ENCODE data around the gene RPS6KA2. TPM values are rescaled to one million over a fixed set of nuclear protein-coding genes. Genes with fewer than 3 reads are reported as not detected.

RPS6KA2 gene
- total and polyA plus RNA-seq, 2 experiments from 2014 or later, result 12.5 to 25.3 TPM

DNA sequence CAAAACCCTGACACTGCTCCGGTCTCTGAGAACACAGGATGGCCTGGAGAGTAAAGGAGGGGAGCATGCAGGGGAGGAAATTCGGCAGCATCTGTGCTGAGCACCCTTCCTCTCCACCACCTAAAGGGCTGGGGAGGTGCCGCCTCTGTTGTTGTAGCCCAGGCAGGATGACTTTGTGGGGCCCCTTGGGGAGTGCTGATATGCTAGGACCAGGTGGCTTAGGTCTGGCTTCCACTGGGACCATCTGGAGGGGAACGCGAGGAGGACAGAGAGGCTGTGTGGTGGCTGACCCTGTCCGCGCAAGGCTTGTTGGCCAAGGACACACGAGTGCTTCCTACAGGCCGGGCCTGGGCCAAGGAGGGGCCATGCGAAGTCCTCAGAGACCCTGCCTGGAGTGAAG is 9.9 kb upstream of the RPS6KA2 start:
- Histone ChIP-seq H3K27ac (ENCODE audit: low read depth) (no peak overlapping the region), H4K20me1 (replicated peaks; ENCODE audit: insufficient read depth) (no peaks in the 10 kb centered on the region), H3K9me2 (ENCODE audit: insufficient read depth) (no peaks in the 10 kb centered on the region), H3K27me3 (ENCODE audit: insufficient read depth) (no peaks in the 10 kb centered on the region), H3K79me2 (replicated peaks; ENCODE audit: insufficient read depth) (no peaks in the 10 kb centered on the region), H2AFZ (no peak overlapping the region), H3K4me2 (no peak overlapping the region), H3K36me3 (ENCODE audit: insufficient read depth) (no peaks in the 10 kb centered on the region), H3K4me3 (no peak overlapping the region), H3K4me1 (ENCODE audit: insufficient read depth) (no peaks in the 10 kb centered on the region; the same call in 1 of the 2 replicates), H3F3A (replicated peaks; ENCODE audit: low read depth) (no peaks in the 10 kb centered on the region)
- H3K27ac Mint-ChIP-seq, result no peak overlapping the region
- H3K27me3 Mint-ChIP-seq (ENCODE audit: insufficient read depth, low read depth, poor library complexity), result peaks cover 7% of the 10 kb centered on the region
- H3K4me3 Mint-ChIP-seq, result no peak overlapping the region
- TF ChIP-seq ZNF114 (CRISPR knock-in tag; IDR thresholded peaks at IDR 0.05) (no peak), NANOG (IDR thresholded peaks at IDR 0.05; ENCODE audit: borderline replicate concordance) (no peak), ZNF331 (CRISPR knock-in tag; IDR thresholded peaks at IDR 0.05; ENCODE audit: low read depth) (no peak), CREB1 (CRISPR knock-in tag; IDR thresholded peaks at IDR 0.05; ENCODE audit: low read depth) (no peak), JUNB (IDR thresholded peaks at IDR 0.05; ENCODE audit: unreplicated experiment) (no peak), STAT1 (IDR thresholded peaks at IDR 0.05; ENCODE audit: unreplicated experiment) (no peak), POLR2AphosphoS5 (IDR thresholded peaks at IDR 0.05; ENCODE audit: low read depth) (no peak), EZH2phosphoT487 (IDR thresholded peaks at IDR 0.05; ENCODE audit: unreplicated experiment) (no peak), EZH2 (IDR thresholded peaks at IDR 0.05; ENCODE audit: low read depth, unreplicated experiment) (no peak)
- TF ChIP-seq, protein P1, sequence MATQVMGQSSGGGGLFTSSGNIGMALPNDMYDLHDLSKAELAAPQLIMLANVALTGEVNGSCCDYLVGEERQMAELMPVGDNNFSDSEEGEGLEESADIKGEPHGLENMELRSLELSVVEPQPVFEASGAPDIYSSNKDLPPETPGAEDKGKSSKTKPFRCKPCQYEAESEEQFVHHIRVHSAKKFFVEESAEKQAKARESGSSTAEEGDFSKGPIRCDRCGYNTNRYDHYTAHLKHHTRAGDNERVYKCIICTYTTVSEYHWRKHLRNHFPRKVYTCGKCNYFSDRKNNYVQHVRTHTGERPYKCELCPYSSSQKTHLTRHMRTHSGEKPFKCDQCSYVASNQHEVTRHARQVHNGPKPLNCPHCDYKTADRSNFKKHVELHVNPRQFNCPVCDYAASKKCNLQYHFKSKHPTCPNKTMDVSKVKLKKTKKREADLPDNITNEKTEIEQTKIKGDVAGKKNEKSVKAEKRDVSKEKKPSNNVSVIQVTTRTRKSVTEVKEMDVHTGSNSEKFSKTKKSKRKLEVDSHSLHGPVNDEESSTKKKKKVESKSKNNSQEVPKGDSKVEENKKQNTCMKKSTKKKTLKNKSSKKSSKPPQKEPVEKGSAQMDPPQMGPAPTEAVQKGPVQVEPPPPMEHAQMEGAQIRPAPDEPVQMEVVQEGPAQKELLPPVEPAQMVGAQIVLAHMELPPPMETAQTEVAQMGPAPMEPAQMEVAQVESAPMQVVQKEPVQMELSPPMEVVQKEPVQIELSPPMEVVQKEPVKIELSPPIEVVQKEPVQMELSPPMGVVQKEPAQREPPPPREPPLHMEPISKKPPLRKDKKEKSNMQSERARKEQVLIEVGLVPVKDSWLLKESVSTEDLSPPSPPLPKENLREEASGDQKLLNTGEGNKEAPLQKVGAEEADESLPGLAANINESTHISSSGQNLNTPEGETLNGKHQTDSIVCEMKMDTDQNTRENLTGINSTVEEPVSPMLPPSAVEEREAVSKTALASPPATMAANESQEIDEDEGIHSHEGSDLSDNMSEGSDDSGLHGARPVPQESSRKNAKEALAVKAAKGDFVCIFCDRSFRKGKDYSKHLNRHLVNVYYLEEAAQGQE (IDR thresholded peaks at IDR 0.05; ENCODE audit: unreplicated experiment), result no peak
- TF ChIP-seq, protein P2, sequence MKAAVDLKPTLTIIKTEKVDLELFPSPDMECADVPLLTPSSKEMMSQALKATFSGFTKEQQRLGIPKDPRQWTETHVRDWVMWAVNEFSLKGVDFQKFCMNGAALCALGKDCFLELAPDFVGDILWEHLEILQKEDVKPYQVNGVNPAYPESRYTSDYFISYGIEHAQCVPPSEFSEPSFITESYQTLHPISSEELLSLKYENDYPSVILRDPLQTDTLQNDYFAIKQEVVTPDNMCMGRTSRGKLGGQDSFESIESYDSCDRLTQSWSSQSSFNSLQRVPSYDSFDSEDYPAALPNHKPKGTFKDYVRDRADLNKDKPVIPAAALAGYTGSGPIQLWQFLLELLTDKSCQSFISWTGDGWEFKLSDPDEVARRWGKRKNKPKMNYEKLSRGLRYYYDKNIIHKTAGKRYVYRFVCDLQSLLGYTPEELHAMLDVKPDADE (IDR thresholded peaks at IDR 0.05), result no peak
- TF ChIP-seq, protein P3, sequence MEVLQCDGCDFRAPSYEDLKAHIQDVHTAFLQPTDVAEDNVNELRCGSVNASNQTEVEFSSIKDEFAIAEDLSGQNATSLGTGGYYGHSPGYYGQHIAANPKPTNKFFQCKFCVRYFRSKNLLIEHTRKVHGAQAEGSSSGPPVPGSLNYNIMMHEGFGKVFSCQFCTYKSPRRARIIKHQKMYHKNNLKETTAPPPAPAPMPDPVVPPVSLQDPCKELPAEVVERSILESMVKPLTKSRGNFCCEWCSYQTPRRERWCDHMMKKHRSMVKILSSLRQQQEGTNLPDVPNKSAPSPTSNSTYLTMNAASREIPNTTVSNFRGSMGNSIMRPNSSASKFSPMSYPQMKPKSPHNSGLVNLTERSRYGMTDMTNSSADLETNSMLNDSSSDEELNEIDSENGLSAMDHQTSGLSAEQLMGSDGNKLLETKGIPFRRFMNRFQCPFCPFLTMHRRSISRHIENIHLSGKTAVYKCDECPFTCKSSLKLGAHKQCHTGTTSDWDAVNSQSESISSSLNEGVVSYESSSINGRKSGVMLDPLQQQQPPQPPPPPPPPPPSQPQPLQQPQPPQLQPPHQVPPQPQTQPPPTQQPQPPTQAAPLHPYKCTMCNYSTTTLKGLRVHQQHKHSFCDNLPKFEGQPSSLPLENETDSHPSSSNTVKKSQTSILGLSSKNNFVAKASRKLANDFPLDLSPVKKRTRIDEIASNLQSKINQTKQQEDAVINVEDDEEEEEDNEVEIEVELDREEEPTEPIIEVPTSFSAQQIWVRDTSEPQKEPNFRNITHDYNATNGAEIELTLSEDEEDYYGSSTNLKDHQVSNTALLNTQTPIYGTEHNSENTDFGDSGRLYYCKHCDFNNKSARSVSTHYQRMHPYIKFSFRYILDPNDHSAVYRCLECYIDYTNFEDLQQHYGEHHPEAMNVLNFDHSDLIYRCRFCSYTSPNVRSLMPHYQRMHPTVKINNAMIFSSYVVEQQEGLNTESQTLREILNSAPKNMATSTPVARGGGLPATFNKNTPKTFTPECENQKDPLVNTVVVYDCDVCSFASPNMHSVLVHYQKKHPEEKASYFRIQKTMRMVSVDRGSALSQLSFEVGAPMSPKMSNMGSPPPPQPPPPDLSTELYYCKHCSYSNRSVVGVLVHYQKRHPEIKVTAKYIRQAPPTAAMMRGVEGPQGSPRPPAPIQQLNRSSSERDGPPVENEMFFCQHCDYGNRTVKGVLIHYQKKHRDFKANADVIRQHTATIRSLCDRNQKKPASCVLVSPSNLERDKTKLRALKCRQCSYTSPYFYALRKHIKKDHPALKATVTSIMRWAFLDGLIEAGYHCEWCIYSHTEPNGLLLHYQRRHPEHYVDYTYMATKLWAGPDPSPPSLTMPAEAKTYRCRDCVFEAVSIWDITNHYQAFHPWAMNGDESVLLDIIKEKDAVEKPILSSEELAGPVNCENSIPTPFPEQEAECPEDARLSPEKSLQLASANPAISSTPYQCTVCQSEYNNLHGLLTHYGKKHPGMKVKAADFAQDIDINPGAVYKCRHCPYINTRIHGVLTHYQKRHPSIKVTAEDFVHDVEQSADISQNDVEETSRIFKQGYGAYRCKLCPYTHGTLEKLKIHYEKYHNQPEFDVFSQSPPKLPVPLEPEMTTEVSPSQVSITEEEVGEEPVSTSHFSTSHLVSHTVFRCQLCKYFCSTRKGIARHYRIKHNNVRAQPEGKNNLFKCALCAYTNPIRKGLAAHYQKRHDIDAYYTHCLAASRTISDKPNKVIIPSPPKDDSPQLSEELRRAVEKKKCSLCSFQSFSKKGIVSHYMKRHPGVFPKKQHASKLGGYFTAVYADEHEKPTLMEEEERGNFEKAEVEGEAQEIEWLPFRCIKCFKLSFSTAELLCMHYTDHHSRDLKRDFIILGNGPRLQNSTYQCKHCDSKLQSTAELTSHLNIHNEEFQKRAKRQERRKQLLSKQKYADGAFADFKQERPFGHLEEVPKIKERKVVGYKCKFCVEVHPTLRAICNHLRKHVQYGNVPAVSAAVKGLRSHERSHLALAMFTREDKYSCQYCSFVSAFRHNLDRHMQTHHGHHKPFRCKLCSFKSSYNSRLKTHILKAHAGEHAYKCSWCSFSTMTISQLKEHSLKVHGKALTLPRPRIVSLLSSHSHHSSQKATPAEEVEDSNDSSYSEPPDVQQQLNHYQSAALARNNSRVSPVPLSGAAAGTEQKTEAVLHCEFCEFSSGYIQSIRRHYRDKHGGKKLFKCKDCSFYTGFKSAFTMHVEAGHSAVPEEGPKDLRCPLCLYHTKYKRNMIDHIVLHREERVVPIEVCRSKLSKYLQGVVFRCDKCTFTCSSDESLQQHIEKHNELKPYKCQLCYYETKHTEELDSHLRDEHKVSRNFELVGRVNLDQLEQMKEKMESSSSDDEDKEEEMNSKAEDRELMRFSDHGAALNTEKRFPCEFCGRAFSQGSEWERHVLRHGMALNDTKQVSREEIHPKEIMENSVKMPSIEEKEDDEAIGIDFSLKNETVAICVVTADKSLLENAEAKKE (CRISPR knock-in tag; IDR thresholded peaks at IDR 0.05), result no peak
- TF ChIP-seq, protein P4, sequence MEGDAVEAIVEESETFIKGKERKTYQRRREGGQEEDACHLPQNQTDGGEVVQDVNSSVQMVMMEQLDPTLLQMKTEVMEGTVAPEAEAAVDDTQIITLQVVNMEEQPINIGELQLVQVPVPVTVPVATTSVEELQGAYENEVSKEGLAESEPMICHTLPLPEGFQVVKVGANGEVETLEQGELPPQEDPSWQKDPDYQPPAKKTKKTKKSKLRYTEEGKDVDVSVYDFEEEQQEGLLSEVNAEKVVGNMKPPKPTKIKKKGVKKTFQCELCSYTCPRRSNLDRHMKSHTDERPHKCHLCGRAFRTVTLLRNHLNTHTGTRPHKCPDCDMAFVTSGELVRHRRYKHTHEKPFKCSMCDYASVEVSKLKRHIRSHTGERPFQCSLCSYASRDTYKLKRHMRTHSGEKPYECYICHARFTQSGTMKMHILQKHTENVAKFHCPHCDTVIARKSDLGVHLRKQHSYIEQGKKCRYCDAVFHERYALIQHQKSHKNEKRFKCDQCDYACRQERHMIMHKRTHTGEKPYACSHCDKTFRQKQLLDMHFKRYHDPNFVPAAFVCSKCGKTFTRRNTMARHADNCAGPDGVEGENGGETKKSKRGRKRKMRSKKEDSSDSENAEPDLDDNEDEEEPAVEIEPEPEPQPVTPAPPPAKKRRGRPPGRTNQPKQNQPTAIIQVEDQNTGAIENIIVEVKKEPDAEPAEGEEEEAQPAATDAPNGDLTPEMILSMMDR (conservative IDR thresholded peaks at IDR 0.05; ENCODE audit: low read depth in 2 of 2), result no peak
- ATAC-seq (no peak), DNase-seq (ENCODE audit: low spot score) (no peak)
- peaks cover 28% of the 10 kb centered on the region for H3K4me1 Mint-ChIP-seq
- no peaks in the 10 kb centered on the region for H3K36me3 Mint-ChIP-seq (ENCODE audit: low read depth)
- peaks cover 2% of the 10 kb centered on the region; the same call in 1 of the 3 replicates for H3K9me3 Mint-ChIP-seq
